Tibial nerve (tissue), 4 donors: Measurements from ENCODE around the gene PLAAT2.

Source experiments
- CTCF ChIP-seq, 5 experiments: fragments of 200-600 bp in 3 of 5; fragments of 450-650 bp in 2 of 5; sonication (generic) in 3 of 5; IDR thresholded peaks; one replicate each; pipeline ENCODE4 v1.5.1; 2016 to 2019; ENCODE audit warnings: antibody characterized with exemption in 5 of 5, mild to moderate bottlenecking in 3 of 5, moderate library complexity in 2 of 5
- EP300 ChIP-seq, 2 donors: sonication (generic); formaldehyde crosslinking; IDR thresholded peaks; one replicate each; pipeline ENCODE4 v1.6.1; 2017; ENCODE audit warnings: antibody characterized with exemption in 2 of 2, mild to moderate bottlenecking in 1 of 2
- POLR2A ChIP-seq, 2 donors: fragments of 450-650 bp; IDR thresholded peaks; one replicate each; pipeline ENCODE4 v1.6.1; 2017; ENCODE audit warnings: antibody characterized with exemption in 2 of 2, mild to moderate bottlenecking in 2 of 2, moderate library complexity in 2 of 2

GRCh38 chr11:63610604-63611394 is 47.6 kb upstream of the PLAAT2 start:
- TF ChIP-seq CTCF (IDR thresholded peaks at IDR 0.05) (peak in 2 of 5 experiments; percentile 24 to 46), POLR2A (IDR thresholded peaks at IDR 0.05) (peak in 1 of 2 donors; percentile 31), EP300 (IDR thresholded peaks at IDR 0.05) (peak in 1 of 2 donors; percentile 21)
